Lung (tissue), 12 donors: ENCODE data around the gene TXNRD2. TPM values are rescaled to one million over a fixed set of nuclear protein-coding genes. Genes with fewer than 3 reads are reported as not detected.

Experiments used
- ATAC-seq: fragments of 200-7000 bp; cut with Tn5 transposase; one replicate; pipeline ENCODE4 v1.9.1; 2020; ENCODE audit warnings: moderate number of reproducible peaks; ENCODE audit not compliant: insufficient read depth, low FRiP score
- DNase-seq, 3 donors: peaks; one replicate each; pipeline ENCODE4 v3.0.0-alpha.2; 2013 to 2017
- H3K27ac ChIP-seq, 2 donors: one replicate each; pipeline ENCODE4 v1.5.1; 2013; ENCODE audit warnings: mild to moderate bottlenecking in 2 of 2, moderate library complexity in 2 of 2, control low read depth in 1 of 2, inconsistent platforms in 1 of 2, low read depth in 1 of 2, low read length in 1 of 2
- H3K27me3 ChIP-seq, 3 donors: one replicate each; pipeline ENCODE4 v1.5.1; 2013; ENCODE audit warnings: low read length in 2 of 3; ENCODE audit not compliant: control insufficient read depth in 3 of 3, insufficient read depth in 3 of 3
- H3K36me3 ChIP-seq, 4 donors: one replicate each; pipeline ENCODE4 v1.5.1; 2013; ENCODE audit warnings: low read length in 4 of 4, mild to moderate bottlenecking in 1 of 4, moderate library complexity in 1 of 4; ENCODE audit not compliant: control insufficient read depth in 4 of 4, insufficient read depth in 4 of 4
- H3K4me1 ChIP-seq, 5 donors: one replicate each; pipeline ENCODE4 v1.5.1; 2013; ENCODE audit warnings: low read length in 5 of 5, mild to moderate bottlenecking in 2 of 5, moderate library complexity in 1 of 5; ENCODE audit not compliant: control insufficient read depth in 5 of 5, insufficient read depth in 5 of 5
- H3K4me3 ChIP-seq: one replicate; pipeline ENCODE4 v1.5.1; 2013; ENCODE audit warnings: mild to moderate bottlenecking, control low read depth, moderate library complexity
- H3K9ac ChIP-seq, 2 donors: one replicate each; pipeline ENCODE4 v1.5.1; 2013; ENCODE audit warnings: low read length in 2 of 2, control low read depth in 1 of 2; ENCODE audit not compliant: insufficient read depth in 1 of 2
- H3K9me3 ChIP-seq, 4 donors: one replicate each; pipeline ENCODE4 v1.5.1; 2013; ENCODE audit warnings: low read length in 3 of 4, mild to moderate bottlenecking in 1 of 4, moderate library complexity in 1 of 4; ENCODE audit not compliant: control insufficient read depth in 4 of 4, insufficient read depth in 3 of 4
- CTCF ChIP-seq: IDR thresholded peaks from 2 replicates; pipeline ENCODE4 v1.5.1; 2012; ENCODE audit warnings: mild to moderate bottlenecking; ENCODE audit errors: control extremely low read depth, extremely low read depth
- WGBS, 2 donors: extraction: QIAGEN DNeasy Blood & Tissue Kit; methylation state at CpG; one replicate each; pipeline ENCODE4 v1.1.7; 2013; 5-methylcytosine and 5-hydroxymethylcytosine counted together
- polyA plus RNA-seq, 2 donors: library from polyadenylated mRNA; stranded (reverse); fragments of 200-250 nt; gene quantifications; one replicate each; pipeline ENCODE4 v1.2.1, GENCODE V29; 2013
- total RNA-seq, 2 donors: library from RNA; depleted of rRNA in 1 of 2; stranded (reverse); fragments of >200 nt in 1 of 2; gene quantifications; one replicate each; pipeline ENCODE4 v1.2.1, GENCODE V29; 2014 to 2021
- donor health status: control.
- donor health status: control.
- donor health status: Bipolar disorder and iron deficiency.
- donor health status: healthy.
- donor health status: DM: yes; HTN: yes; CAD: no.

TXNRD2 gene
- total and polyA plus RNA-seq, 4 donors = 20.3 to 59.2 (median 32.2) TPM

DNA sequence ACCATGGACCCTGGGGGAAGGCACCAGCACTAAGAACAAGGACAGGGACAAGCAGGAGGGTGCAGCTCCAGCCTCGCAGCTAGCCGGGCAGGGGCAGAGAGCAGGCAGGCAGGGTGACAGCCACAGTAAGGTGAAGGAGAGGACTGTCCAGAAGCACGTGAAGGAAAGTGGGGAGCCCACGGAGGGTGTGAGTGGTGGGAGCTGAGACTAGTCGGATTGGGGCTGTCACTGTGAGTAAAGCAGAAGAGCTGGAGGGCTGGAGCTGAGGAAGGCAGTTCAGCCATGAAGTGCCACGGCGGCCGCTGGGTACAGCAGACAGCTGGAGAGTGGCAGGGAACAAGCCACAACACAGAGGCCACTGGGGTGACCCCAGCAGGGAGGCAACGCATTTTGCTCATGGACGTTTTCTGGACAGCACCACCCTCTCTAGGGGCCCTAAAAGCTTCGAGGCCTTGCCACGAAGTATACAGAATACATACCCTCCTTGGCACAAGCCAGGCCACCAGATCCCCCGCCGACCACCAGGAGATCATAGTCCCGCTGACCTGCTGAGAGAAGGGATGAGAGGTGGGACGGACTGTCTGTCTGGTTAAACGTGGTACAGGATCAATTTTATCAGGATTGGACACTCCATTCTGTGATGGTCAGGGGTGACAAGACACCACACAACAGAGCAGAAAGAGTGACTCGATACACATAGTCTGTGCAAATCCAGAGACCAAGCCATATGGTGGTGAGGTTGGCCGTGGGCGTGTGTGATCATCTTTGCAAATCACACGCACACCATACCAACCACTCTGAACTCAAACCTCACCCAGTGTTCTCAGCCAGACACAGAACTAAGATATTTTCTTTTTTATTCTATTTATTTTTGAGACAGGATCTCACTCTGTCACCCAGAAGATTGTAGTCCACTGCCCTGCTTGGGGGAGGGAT is 10.8 kb downstream of the TXNRD2 start:
- no peak for ATAC-seq
- 91 to 95% methylated on average over 21 of the region's 21 CpGs for WGBS, 2 donors

DNA sequence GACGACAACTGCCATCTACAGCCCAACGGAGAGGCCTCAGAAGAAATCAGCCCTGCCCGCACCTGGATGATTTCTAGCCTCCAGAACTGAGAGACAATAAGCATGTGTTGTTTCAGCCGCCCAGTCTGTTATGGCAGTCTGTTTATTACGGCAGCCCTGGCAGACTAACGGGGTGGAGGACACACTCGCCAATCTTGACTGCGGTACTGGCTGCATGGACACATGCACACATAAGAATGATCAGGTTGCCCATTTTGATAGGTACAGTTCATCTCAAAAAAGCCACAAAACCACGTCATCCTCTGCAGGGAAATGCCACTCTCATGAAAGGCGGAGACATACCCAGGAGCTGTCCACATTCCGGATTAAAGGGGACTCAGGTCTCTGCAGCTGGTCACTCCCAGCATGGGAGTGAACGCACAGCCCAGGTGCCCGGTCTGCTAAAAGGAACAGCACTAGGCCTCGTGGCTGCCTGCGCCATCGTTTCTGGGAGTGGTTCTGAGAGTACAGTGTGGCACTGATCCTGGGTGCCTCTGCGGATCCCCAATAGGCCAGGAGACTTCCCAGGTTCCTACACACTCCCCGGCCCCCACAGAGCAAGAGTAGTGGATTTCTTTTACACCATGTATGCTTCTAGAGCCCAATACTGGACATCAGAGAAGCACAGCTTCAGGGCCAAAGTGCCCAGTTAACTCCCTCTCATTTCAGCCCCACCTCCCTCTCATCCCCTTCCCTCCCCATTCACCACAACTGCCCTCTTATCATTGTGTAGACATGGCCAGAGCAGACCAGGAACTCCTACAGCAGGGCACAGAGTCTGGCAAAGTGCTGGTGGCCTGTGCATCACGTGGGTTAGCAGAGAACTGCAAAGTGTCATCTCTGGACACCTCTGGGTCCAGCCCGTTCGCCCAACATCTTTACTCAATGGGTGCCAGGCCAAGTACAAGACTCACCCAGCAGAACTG is 11.8 kb downstream of the TXNRD2 start:
- ATAC-seq = no peak
- no peaks in the 10 kb centered on the region for H3K9me3 ChIP-seq
- DNase-seq = no peak
- no peak overlapping the region for H3K27ac ChIP-seq
- H3K4me1 ChIP-seq = peaks cover 0 to 3% (median 0%) of the 10 kb centered on the region in 5 donors
- no peaks in the 10 kb centered on the region for H3K27me3 ChIP-seq
- H3K4me3 ChIP-seq = no peak overlapping the region
- 93 to 94% methylated on average over 21 of the region's 21 CpGs for WGBS, 2 donors
- peaks cover 0 to 7% (median 0%) of the 10 kb centered on the region in 4 donors for H3K36me3 ChIP-seq
- H3K9ac ChIP-seq = no peak overlapping the region
- TF ChIP-seq CTCF = no peak

More for the DNA sequence above, 10.8 kb downstream of the TXNRD2 start:
- no peak overlapping the region for H3K27ac ChIP-seq
- H3K27me3 ChIP-seq = no peaks in the 10 kb centered on the region
- peaks cover 0 to 3% (median 0%) of the 10 kb centered on the region in 5 donors for H3K4me1 ChIP-seq
- no peaks in the 10 kb centered on the region for H3K9me3 ChIP-seq
- H3K4me3 ChIP-seq = no peak overlapping the region
- TF ChIP-seq CTCF = no peak
- peaks cover 0 to 7% (median 0%) of the 10 kb centered on the region in 4 donors for H3K36me3 ChIP-seq
- no peak for DNase-seq
- H3K9ac ChIP-seq = no peak overlapping the region

GRCh38 chr22:19928207-19928606 is 13.4 kb downstream of the TXNRD2 start:
- TF ChIP-seq CTCF = no peak
- no peak overlapping the region for H3K9ac ChIP-seq
- H3K4me1 ChIP-seq = peaks cover 0 to 3% (median 0%) of the 10 kb centered on the region in 5 donors
- H3K9me3 ChIP-seq = no peaks in the 10 kb centered on the region
- DNase-seq = no peak
- H3K4me3 ChIP-seq = no peak overlapping the region
- no peaks in the 10 kb centered on the region for H3K27me3 ChIP-seq
- no peak for ATAC-seq
- WGBS, 2 donors = 85 to 88% methylated on average over 11 of the region's 11 CpGs
- no peak overlapping the region for H3K27ac ChIP-seq
- peaks cover 0 to 11% (median 0%) of the 10 kb centered on the region in 4 donors for H3K36me3 ChIP-seq
